Mesendoderm (in vitro differentiated cells): Measurements from ENCODE around the gene C1QTNF1.

Experiments
- DNase-seq: peaks from one replicate; pipeline ENCODE4 v3.0.0; 2013
- H2AK5ac ChIP-seq: 2 replicates; pipeline ENCODE4 v1.6.1; 2013; ENCODE audit warnings: low read length, inconsistent platforms
- H2BK120ac ChIP-seq: 2 replicates; pipeline ENCODE4 v1.6.1; 2013; ENCODE audit warnings: low read depth, mild to moderate bottlenecking, low read length, moderate library complexity, mixed read lengths
- H2BK15ac ChIP-seq: replicated peaks from 2 replicates; pipeline ENCODE4 v1.6.1; 2013; ENCODE audit warnings: low read depth, mild to moderate bottlenecking, moderate library complexity
- H2BK5ac ChIP-seq: 2 replicates; pipeline ENCODE4 v1.6.1; 2013; ENCODE audit warnings: low read length, inconsistent platforms
- H3K18ac ChIP-seq: 2 replicates; pipeline ENCODE4 v1.6.1; 2013; ENCODE audit warnings: mild to moderate bottlenecking, low read length, mixed read lengths
- H3K23ac ChIP-seq: one replicate; pipeline ENCODE4 v1.6.1; 2013; ENCODE audit warnings: low read length
- H3K27ac ChIP-seq: 2 replicates; pipeline ENCODE4 v1.5.1; 2013; ENCODE audit warnings: low read depth, mild to moderate bottlenecking, inconsistent platforms, low read length, moderate library complexity
- H3K27me3 ChIP-seq: 2 replicates; pipeline ENCODE4 v1.6.1; 2013; ENCODE audit warnings: low read length, control low read depth, mild to moderate bottlenecking, inconsistent platforms; ENCODE audit not compliant: insufficient read depth, poor library complexity
- H3K36me3 ChIP-seq: 2 replicates; pipeline ENCODE4 v1.6.1; 2013; ENCODE audit warnings: low read length, inconsistent platforms; ENCODE audit not compliant: control insufficient read depth, insufficient read depth
- H3K4ac ChIP-seq: one replicate; pipeline ENCODE4 v1.6.1; 2013; ENCODE audit warnings: low read depth, mild to moderate bottlenecking, low read length, moderate library complexity
- H3K4me1 ChIP-seq: 2 replicates; pipeline ENCODE4 v1.6.1; 2013; ENCODE audit warnings: low read depth, low read length, inconsistent platforms; ENCODE audit not compliant: control insufficient read depth
- H3K4me2 ChIP-seq: 2 replicates; pipeline ENCODE4 v1.6.1; 2013; ENCODE audit warnings: low read length
- H3K4me3 ChIP-seq: 2 replicates; pipeline ENCODE4 v1.5.1; 2013; ENCODE audit warnings: mild to moderate bottlenecking, low read length
- H3K56ac ChIP-seq: one replicate; pipeline ENCODE4 v1.6.1; 2013; ENCODE audit warnings: low read length
- H3K79me1 ChIP-seq: 2 replicates; pipeline ENCODE4 v1.6.1; 2013; ENCODE audit warnings: low read length, inconsistent platforms
- H3K79me2 ChIP-seq: 2 replicates; pipeline ENCODE4 v1.6.1; 2013; ENCODE audit warnings: mild to moderate bottlenecking, low read length; ENCODE audit not compliant: control insufficient read depth, insufficient read depth
- H3K9ac ChIP-seq: 2 replicates; pipeline ENCODE4 v1.6.1; 2013; ENCODE audit warnings: low read length, inconsistent platforms
- H4K5ac ChIP-seq: one replicate; pipeline ENCODE4 v1.6.1; 2013; ENCODE audit warnings: low read length
- H4K8ac ChIP-seq: one replicate; pipeline ENCODE4 v1.6.1; 2013; ENCODE audit warnings: low read depth, mild to moderate bottlenecking, control low read depth, low read length, moderate library complexity
- WGBS: extraction: QIAGEN DNeasy Blood & Tissue Kit; methylation state at CpG from one replicate; pipeline ENCODE4 v1.1.7; 2013; ENCODE audit warnings: low lambda C conversion rate, missing lambda C conversion rate; ENCODE audit not compliant: insufficient coverage; ENCODE audit errors: extremely low coverage; 5-methylcytosine and 5-hydroxymethylcytosine counted together

C1QTNF1 gene

GRCh38 chr17:78992542-78993212, 31.3 kb upstream of the C1QTNF1 start:
- Histone ChIP-seq H3K4me2 (no peak overlapping the region), H3K18ac (no peak overlapping the region), H3K56ac (no peak overlapping the region), H3K23ac (no peak overlapping the region), H2BK15ac (no peak overlapping the region), H3K79me2 (no peaks in the 10 kb centered on the region), H3K4ac (no peak overlapping the region), H2BK5ac (no peak overlapping the region), H3K4me1 (no peaks in the 10 kb centered on the region), H2AK5ac (no peak overlapping the region), H4K5ac (no peak overlapping the region), H4K8ac (no peak overlapping the region), H3K4me3 (no peak overlapping the region), H3K27ac (no peak overlapping the region), H3K36me3 (peaks cover 8% of the 10 kb centered on the region), H3K9ac (no peak overlapping the region), H2BK120ac (no peak overlapping the region), H3K27me3 (no peaks in the 10 kb centered on the region), H3K79me1 (no peaks in the 10 kb centered on the region)
- no CpG with 5 or more reads among the region's 12 CpGs for WGBS
- DNase-seq, result no peak

- Histone ChIP-seq H4K5ac (no peak overlapping the region), H3K79me1 (no peaks in the 10 kb centered on the region), H3K27ac (no peak overlapping the region), H3K18ac (no peak overlapping the region), H2AK5ac (no peak overlapping the region), H4K8ac (no peak overlapping the region), H2BK5ac (no peak overlapping the region), H2BK120ac (no peak overlapping the region), H3K56ac (no peak overlapping the region), H3K36me3 (peaks cover 8% of the 10 kb centered on the region), H3K4ac (no peak overlapping the region), H3K4me1 (no peaks in the 10 kb centered on the region), H3K4me3 (no peak overlapping the region), H3K27me3 (no peaks in the 10 kb centered on the region), H3K23ac (no peak overlapping the region), H3K9ac (no peak overlapping the region), H2BK15ac (no peak overlapping the region), H3K4me2 (no peak overlapping the region), H3K79me2 (no peaks in the 10 kb centered on the region)
- DNase-seq, result peak; percentile 57
- WGBS, result no CpG with 5 or more reads among the region's 49 CpGs
Observed at GRCh38 chr17:78993241-78993956, 30.6 kb upstream of the C1QTNF1 start.

- no peak overlapping the region for H4K5ac ChIP-seq
- no peak overlapping the region for H3K27ac ChIP-seq
- DNase-seq, result no peak
- no peak overlapping the region for H2BK120ac ChIP-seq
- H4K8ac ChIP-seq, result no peak overlapping the region
- H3K4me3 ChIP-seq, result no peak overlapping the region
- H3K27me3 ChIP-seq, result no peaks in the 10 kb centered on the region
- no peak overlapping the region for H2AK5ac ChIP-seq
- WGBS, result no CpG with 5 or more reads among the region's 22 CpGs
- no peak overlapping the region for H3K4ac ChIP-seq
- no peak overlapping the region for H3K18ac ChIP-seq
- H3K4me1 ChIP-seq, result no peaks in the 10 kb centered on the region
- no peak overlapping the region for H2BK15ac ChIP-seq
- H3K23ac ChIP-seq, result no peak overlapping the region
- no peak overlapping the region for H3K9ac ChIP-seq
- peaks cover 8% of the 10 kb centered on the region for H3K36me3 ChIP-seq
- H2BK5ac ChIP-seq, result no peak overlapping the region
- H3K79me2 ChIP-seq, result no peaks in the 10 kb centered on the region
- H3K56ac ChIP-seq, result no peak overlapping the region
- no peaks in the 10 kb centered on the region for H3K79me1 ChIP-seq
- H3K4me2 ChIP-seq, result no peak overlapping the region
Observed at GRCh38 chr17:78993981-78994671, 29.8 kb upstream of the C1QTNF1 start.

GRCh38 chr17:78995022-78995760, 28.8 kb upstream of the C1QTNF1 start:
- Histone ChIP-seq H2BK5ac (no peak overlapping the region), H3K4ac (no peak overlapping the region), H4K5ac (no peak overlapping the region), H3K9ac (no peak overlapping the region), H4K8ac (no peak overlapping the region), H2BK120ac (no peak overlapping the region), H3K36me3 (peaks cover 8% of the 10 kb centered on the region), H3K27ac (no peak overlapping the region), H3K4me2 (no peak overlapping the region), H3K4me1 (no peaks in the 10 kb centered on the region), H3K56ac (no peak overlapping the region), H2AK5ac (no peak overlapping the region), H3K79me2 (no peaks in the 10 kb centered on the region), H2BK15ac (no peak overlapping the region), H3K27me3 (no peaks in the 10 kb centered on the region), H3K4me3 (no peak overlapping the region), H3K18ac (no peak overlapping the region), H3K23ac (no peak overlapping the region), H3K79me1 (no peaks in the 10 kb centered on the region)
- no peak for DNase-seq
- no CpG with 5 or more reads among the region's 34 CpGs for WGBS

- Histone ChIP-seq H3K23ac (no peak overlapping the region), H3K79me1 (peaks cover 2% of the 10 kb centered on the region), H2BK5ac (no peak overlapping the region), H2AK5ac (no peak overlapping the region), H3K9ac (no peak overlapping the region), H3K27ac (no peak overlapping the region), H3K18ac (no peak overlapping the region), H4K8ac (no peak overlapping the region), H3K4me2 (no peak overlapping the region), H3K4ac (no peak overlapping the region), H4K5ac (no peak overlapping the region), H3K27me3 (no peaks in the 10 kb centered on the region), H2BK120ac (no peak overlapping the region), H3K79me2 (no peaks in the 10 kb centered on the region), H3K56ac (no peak overlapping the region), H3K4me3 (no peak overlapping the region), H3K36me3 (peaks cover 8% of the 10 kb centered on the region), H2BK15ac (no peak overlapping the region), H3K4me1 (no peaks in the 10 kb centered on the region)
- WGBS, result no CpG with 5 or more reads among the region's 18 CpGs
- no peak for DNase-seq
Observed at GRCh38 chr17:78995761-78996451, 28.1 kb upstream of the C1QTNF1 start.
